GM23338 (cell line): ENCODE results near the gene SLC44A4. TPM values are rescaled to one million over a fixed set of nuclear protein-coding genes. Genes with fewer than 3 reads are reported as not detected.

ENCODE experiments used
- ATAC-seq: fragments of 200-7000 bp; cut with Tn5 transposase; 3 replicates; pipeline ENCODE4 v1.9.1; 2020
- DNase-seq: peaks from one replicate; pipeline ENCODE4 v3.0.0-alpha.2; 2015; ENCODE audit warnings: low spot score
- H2AFZ ChIP-seq: fragments of 200-600 bp; sonication (generic); 2 replicates; pipeline ENCODE4 v1.8.0; 2016; ENCODE audit warnings: antibody characterized with exemption, mild to moderate bottlenecking, moderate library complexity
- H3F3A ChIP-seq: fragments of 200-600 bp; sonication (generic); replicated peaks from 2 replicates; pipeline ENCODE4 v1.8.0; 2017; ENCODE audit warnings: antibody characterized with exemption, mixed run types, low read depth
- H3K27ac ChIP-seq: fragments of 200-600 bp; sonication (generic); 2 replicates; pipeline ENCODE4 v1.6.1; 2016; ENCODE audit warnings: low read depth
- H3K27me3 ChIP-seq: fragments of 200-600 bp; sonication (generic); 2 replicates; pipeline ENCODE4 v1.8.0; 2016; ENCODE audit warnings: mild to moderate bottlenecking, mixed run types, moderate library complexity; ENCODE audit not compliant: insufficient read depth
- H3K36me3 ChIP-seq: fragments of 200-600 bp; sonication (generic); 2 replicates; pipeline ENCODE4 v1.8.0; 2016; ENCODE audit warnings: mild to moderate bottlenecking; ENCODE audit not compliant: insufficient read depth
- H3K4me1 ChIP-seq: fragments of 200-600 bp; sonication (generic); 2 replicates; pipeline ENCODE4 v1.8.0; 2016; ENCODE audit warnings: mild to moderate bottlenecking, moderate library complexity; ENCODE audit not compliant: insufficient read depth
- H3K4me2 ChIP-seq: fragments of 200-600 bp; sonication (generic); 2 replicates; pipeline ENCODE4 v1.7.1; 2017; ENCODE audit warnings: mixed run types
- H3K4me3 ChIP-seq: fragments of 200-600 bp; sonication (generic); 2 replicates; pipeline ENCODE4 v1.6.1; 2016; ENCODE audit warnings: mixed run types
- H3K79me2 ChIP-seq: fragments of 200-600 bp; sonication (generic); replicated peaks from 2 replicates; pipeline ENCODE4 v1.8.0; 2017; ENCODE audit warnings: mild to moderate bottlenecking; ENCODE audit not compliant: insufficient read depth
- H3K9me2 ChIP-seq: fragments of 200-600 bp; sonication (generic); 2 replicates; pipeline ENCODE4 v1.8.0; 2017; ENCODE audit not compliant: insufficient read depth
- H4K20me1 ChIP-seq: fragments of 200-600 bp; sonication (generic); replicated peaks from 2 replicates; pipeline ENCODE4 v1.8.0; 2017; ENCODE audit warnings: mild to moderate bottlenecking; ENCODE audit not compliant: insufficient read depth
- H3K27ac Mint-ChIP-seq: 2 replicates; pipeline ENCODE4 v1.8.0; 2020; ENCODE audit warnings: inconsistent platforms, mild to moderate bottlenecking, moderate library complexity, mixed read lengths
- H3K27me3 Mint-ChIP-seq: 3 replicates; pipeline ENCODE4 v1.8.0; 2022; ENCODE audit warnings: low read depth, mild to moderate bottlenecking, moderate library complexity, mixed read lengths, inconsistent platforms; ENCODE audit not compliant: insufficient read depth, poor library complexity
- H3K36me3 Mint-ChIP-seq: 3 replicates; pipeline ENCODE4 v1.8.0; 2021; ENCODE audit warnings: low read depth, mild to moderate bottlenecking, inconsistent platforms, moderate library complexity, mixed read lengths
- H3K4me1 Mint-ChIP-seq: 3 replicates; pipeline ENCODE4 v1.8.0; 2020; ENCODE audit warnings: mild to moderate bottlenecking, inconsistent platforms, mixed read lengths
- H3K4me3 Mint-ChIP-seq: 3 replicates; pipeline ENCODE4 v1.8.0; 2021; ENCODE audit warnings: moderate library complexity, mild to moderate bottlenecking, inconsistent platforms, mixed read lengths
- H3K9me3 Mint-ChIP-seq: 3 replicates; pipeline ENCODE4 v1.8.0; 2020; ENCODE audit warnings: moderate library complexity, mild to moderate bottlenecking, inconsistent platforms, mixed read lengths
- CREB1 ChIP-seq: fragments of 250-450 bp; sonication (Bioruptor Pico); IDR thresholded peaks from 2 replicates; pipeline ENCODE4 v1.5.0; 2020; ENCODE audit warnings: low read depth, mild to moderate bottlenecking, moderate library complexity
- CTCF ChIP-seq, 2 experiments: fragments of 200-600 bp in 1 of 2; sonication (generic) in 1 of 2; conservative IDR thresholded peaks; 2 replicates each; pipeline versions ENCODE4 v1.5.1 to v1.6.1; 2016 to 2017; ENCODE audit warnings: antibody characterized with exemption in 2 of 2, low read depth in 2 of 2, mild to moderate bottlenecking in 2 of 2, moderate library complexity in 1 of 2
- ETS1 ChIP-seq: IDR thresholded peaks from 2 replicates; pipeline ENCODE4 v1.6.1; 2016; ENCODE audit warnings: antibody characterized with exemption
- EZH2 ChIP-seq: fragments of 200-600 bp; sonication (generic); IDR thresholded peaks from one replicate; pipeline ENCODE4 v1.8.0; 2017; ENCODE audit warnings: antibody characterized with exemption, mild to moderate bottlenecking, low read depth; ENCODE audit not compliant: unreplicated experiment
- EZH2phosphoT487 ChIP-seq: fragments of 200-600 bp; sonication (generic); IDR thresholded peaks from one replicate; pipeline ENCODE4 v1.8.1; 2018; ENCODE audit warnings: antibody characterized with exemption; ENCODE audit not compliant: unreplicated experiment
- JUNB ChIP-seq: IDR thresholded peaks from one replicate; pipeline ENCODE4 v1.6.1; 2016; ENCODE audit warnings: antibody characterized with exemption; ENCODE audit not compliant: unreplicated experiment
- NANOG ChIP-seq: IDR thresholded peaks from 2 replicates; pipeline ENCODE4 v1.6.1; 2016; ENCODE audit warnings: antibody characterized with exemption, borderline replicate concordance
- POLR2AphosphoS5 ChIP-seq: IDR thresholded peaks from 2 replicates; pipeline ENCODE4 v1.6.1; 2016; ENCODE audit warnings: antibody characterized with exemption, low read depth
- STAT1 ChIP-seq: IDR thresholded peaks from one replicate; pipeline ENCODE4 v1.6.1; 2016; ENCODE audit warnings: antibody characterized with exemption; ENCODE audit not compliant: unreplicated experiment
- ZNF114 ChIP-seq: fragments of 250-450 bp; sonication (Bioruptor Pico); IDR thresholded peaks from 2 replicates; pipeline ENCODE4 v1.5.0; 2020; ENCODE audit warnings: mild to moderate bottlenecking, moderate library complexity
- ZNF331 ChIP-seq: fragments of 250-450 bp; sonication (Bioruptor Pico); IDR thresholded peaks from 2 replicates; pipeline ENCODE4 v1.5.0; 2020; ENCODE audit warnings: low read depth, mild to moderate bottlenecking, moderate library complexity
- ZNF462 ChIP-seq: fragments of 250-450 bp; sonication (Bioruptor Pico); IDR thresholded peaks from 2 replicates; pipeline ENCODE4 v1.5.0; 2020; ENCODE audit warnings: mild to moderate bottlenecking, moderate library complexity
- polyA plus RNA-seq: library from polyadenylated mRNA; unstranded; fragments of >200 nt; fragmentation: Nextera tagmentation; extraction: Ambion mirVana; gene quantifications from 2 replicates; pipeline ENCODE4 v1.2.1, GENCODE V29; 2016
- total RNA-seq: library from RNA; depleted of rRNA; stranded (reverse); fragments of >200 nt; shearing (Covaris generic); gene quantifications from 2 replicates; pipeline ENCODE4 v1.2.3, GENCODE V29; 2014
- TF ChIP-seq, protein P1 (sequence below): IDR thresholded peaks from one replicate; pipeline ENCODE4 v1.6.1; 2018; ENCODE audit warnings: antibody characterized with exemption; ENCODE audit not compliant: unreplicated experiment

The SLC44A4 gene
- total and polyA plus RNA-seq, 2 experiments from 2014 or later: 1.1 to 3.7 TPM

GRCh38 chr6:31874836-31875572 is 3.8 kb downstream of the SLC44A4 start:
- peaks cover 6% of the 10 kb centered on the region; the same call in 2 of the 3 replicates for H3K36me3 Mint-ChIP-seq
- H3F3A ChIP-seq: peaks cover 10% of the 10 kb centered on the region
- H3K27ac ChIP-seq: no peak overlapping the region
- H3K27me3 ChIP-seq: no peaks in the 10 kb centered on the region
- no peaks in the 10 kb centered on the region for H3K79me2 ChIP-seq
- no peak for DNase-seq
- H3K4me3 ChIP-seq: no peak overlapping the region
- H3K4me2 ChIP-seq: no peak overlapping the region
- no peak overlapping the region for H3K4me3 Mint-ChIP-seq
- H3K9me2 ChIP-seq: no peaks in the 10 kb centered on the region
- H3K4me1 ChIP-seq: peaks cover 10% of the 10 kb centered on the region; the same call in 1 of the 2 replicates
- peaks cover 3% of the 10 kb centered on the region; the same call in 1 of the 2 replicates for H4K20me1 ChIP-seq
- peaks cover 16% of the 10 kb centered on the region for H3K4me1 Mint-ChIP-seq
- H3K27ac Mint-ChIP-seq: no peak overlapping the region
- H3K9me3 Mint-ChIP-seq: no peaks in the 10 kb centered on the region
- H2AFZ ChIP-seq: no peak overlapping the region
- ATAC-seq: no peak
- H3K36me3 ChIP-seq: no peaks in the 10 kb centered on the region; the same call in 1 of the 2 replicates
- TF ChIP-seq STAT1 (no peak), EZH2 (no peak), CTCF (conservative IDR thresholded peaks at IDR 0.05; ENCODE audit: low read depth in 2 of 2) (no peak), POLR2AphosphoS5 (no peak), ZNF331 (CRISPR knock-in tag) (no peak), ZNF114 (CRISPR knock-in tag) (no peak), CREB1 (CRISPR knock-in tag) (no peak), EZH2phosphoT487 (no peak), ETS1 (no peak), JUNB (no peak), ZNF462 (CRISPR knock-in tag) (no peak), NANOG (no peak)
- TF ChIP-seq, protein P1, sequence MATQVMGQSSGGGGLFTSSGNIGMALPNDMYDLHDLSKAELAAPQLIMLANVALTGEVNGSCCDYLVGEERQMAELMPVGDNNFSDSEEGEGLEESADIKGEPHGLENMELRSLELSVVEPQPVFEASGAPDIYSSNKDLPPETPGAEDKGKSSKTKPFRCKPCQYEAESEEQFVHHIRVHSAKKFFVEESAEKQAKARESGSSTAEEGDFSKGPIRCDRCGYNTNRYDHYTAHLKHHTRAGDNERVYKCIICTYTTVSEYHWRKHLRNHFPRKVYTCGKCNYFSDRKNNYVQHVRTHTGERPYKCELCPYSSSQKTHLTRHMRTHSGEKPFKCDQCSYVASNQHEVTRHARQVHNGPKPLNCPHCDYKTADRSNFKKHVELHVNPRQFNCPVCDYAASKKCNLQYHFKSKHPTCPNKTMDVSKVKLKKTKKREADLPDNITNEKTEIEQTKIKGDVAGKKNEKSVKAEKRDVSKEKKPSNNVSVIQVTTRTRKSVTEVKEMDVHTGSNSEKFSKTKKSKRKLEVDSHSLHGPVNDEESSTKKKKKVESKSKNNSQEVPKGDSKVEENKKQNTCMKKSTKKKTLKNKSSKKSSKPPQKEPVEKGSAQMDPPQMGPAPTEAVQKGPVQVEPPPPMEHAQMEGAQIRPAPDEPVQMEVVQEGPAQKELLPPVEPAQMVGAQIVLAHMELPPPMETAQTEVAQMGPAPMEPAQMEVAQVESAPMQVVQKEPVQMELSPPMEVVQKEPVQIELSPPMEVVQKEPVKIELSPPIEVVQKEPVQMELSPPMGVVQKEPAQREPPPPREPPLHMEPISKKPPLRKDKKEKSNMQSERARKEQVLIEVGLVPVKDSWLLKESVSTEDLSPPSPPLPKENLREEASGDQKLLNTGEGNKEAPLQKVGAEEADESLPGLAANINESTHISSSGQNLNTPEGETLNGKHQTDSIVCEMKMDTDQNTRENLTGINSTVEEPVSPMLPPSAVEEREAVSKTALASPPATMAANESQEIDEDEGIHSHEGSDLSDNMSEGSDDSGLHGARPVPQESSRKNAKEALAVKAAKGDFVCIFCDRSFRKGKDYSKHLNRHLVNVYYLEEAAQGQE: no peak
- H3K27me3 Mint-ChIP-seq: peaks cover 6% of the 10 kb centered on the region
